Measurements from ENCODE around the gene TSPAN14. TPM values are rescaled to one million over a fixed set of nuclear protein-coding genes. Genes with fewer than 3 reads are reported as not detected.

TSPAN14 gene
- total RNA-seq, 1 experiment from 2014 or later = 46.8 TPM

GRCh38 chr10:80480852-80481251 is 26.7 kb downstream of the TSPAN14 start:
- H3T11ph ChIP-seq (ENCODE audit: low read length) = no peak overlapping the region
- no peak for DNase-seq
- no peak overlapping the region for H2BK12ac ChIP-seq (ENCODE audit: insufficient read length, low read depth, low read length)
- H4K91ac ChIP-seq (ENCODE audit: insufficient read length, low read depth, low read length) = no peak overlapping the region
- H2BK120ac ChIP-seq (ENCODE audit: low read depth, low read length, poor library complexity, severe bottlenecking) = no peak overlapping the region
- Mint-ChIP-seq H3K36me3 (ENCODE audit: insufficient read depth in 1 of 3, low read depth in 3 of 3) (peaks cover 8 to 19% (median 15%) of the 10 kb centered on the region in 3 experiments), H3K4me3 (no peak overlapping the region), H3K27me3 (ENCODE audit: low read depth) (no peaks in the 10 kb centered on the region), H3K4me1 (peaks cover 44 to 60% of the 10 kb centered on the region in 2 experiments), H3K27ac (no peak overlapping the region), H3K9me3 (peaks cover 6 to 7% of the 10 kb centered on the region in 2 experiments; a peak in 4 of 5 replicates)
- peaks cover 8% of the 10 kb centered on the region; the same call in 1 of the 2 replicates for H3K79me2 ChIP-seq (ENCODE audit: insufficient read depth, low read length)
- no peak overlapping the region for H2AFZ ChIP-seq (ENCODE audit: low read length)
- no peak overlapping the region for H2BK5ac ChIP-seq (ENCODE audit: insufficient read length, low read length)
- no peaks in the 10 kb centered on the region for H3K27me3 ChIP-seq (ENCODE audit: insufficient read depth, low read length)
- H3K9me3 ChIP-seq (ENCODE audit: control insufficient read depth, low read depth, low read length) = no peaks in the 10 kb centered on the region
- no peak overlapping the region for H3K56ac ChIP-seq (ENCODE audit: insufficient read length, low read depth, low read length)
- H4K8ac ChIP-seq (replicated peaks; ENCODE audit: insufficient read length, low read depth, low read length) = no peak overlapping the region
- no peak overlapping the region for H3K27ac ChIP-seq (ENCODE audit: insufficient read length, low read depth, low read length)
- TF ChIP-seq CTCF (conservative IDR thresholded peaks at IDR 0.05) = no peak
- no peak overlapping the region for H3K9ac ChIP-seq (ENCODE audit: extremely low read depth, insufficient read length, low read length)
- H3K14ac ChIP-seq (ENCODE audit: insufficient read depth, low read length) = no peak overlapping the region
- H3K4me1 ChIP-seq (ENCODE audit: insufficient read depth, low read length) = peaks cover 6% of the 10 kb centered on the region; the same call in 1 of the 2 replicates
- H3K23ac ChIP-seq (ENCODE audit: insufficient read length, low read depth, low read length) = no peak overlapping the region
- no peak overlapping the region for H2BK15ac ChIP-seq (ENCODE audit: low read depth, low read length)
- no peak overlapping the region for H3K4ac ChIP-seq (ENCODE audit: low read depth, low read length)
- no peaks in the 10 kb centered on the region for H4K20me1 ChIP-seq (ENCODE audit: control insufficient read depth, insufficient read depth, insufficient read length)
- no peak overlapping the region for H2BK20ac ChIP-seq (ENCODE audit: low read depth, low read length, poor library complexity, severe bottlenecking)
- no peak overlapping the region for H4K5ac ChIP-seq (ENCODE audit: insufficient read length, low read depth, low read length)
- no peaks in the 10 kb centered on the region for H3K79me1 ChIP-seq (ENCODE audit: insufficient read depth, low read depth, low read length, poor library complexity, severe bottlenecking)
- no peak overlapping the region for H3K18ac ChIP-seq (ENCODE audit: insufficient read length, low read depth, low read length)
- no peak overlapping the region for H3K4me2 ChIP-seq (ENCODE audit: insufficient read depth, insufficient read length, low read length)
- WGBS (ENCODE audit: extremely low coverage, insufficient read length, low lambda C conversion rate) = no CpG with 5 or more reads among the region's 5 CpGs
- no peaks in the 10 kb centered on the region for H3K23me2 ChIP-seq (ENCODE audit: insufficient read length, low read depth, low read length, poor library complexity, severe bottlenecking)
- H2AK5ac ChIP-seq (ENCODE audit: insufficient read length, low read length) = no peak overlapping the region
